SHP77 treated with DMSO at 0.1 percent for 48 hours (cell line): ENCODE measurements around the gene ARHGAP12.
A peak's percentile ranks its signal among the peaks of the same experiment; 100 is the strongest.

Experiments
- DNase-seq: peaks from one replicate; lab custom pipeline; 2025; lab: John Stamatoyannopoulos, UW

Gene ARHGAP12

GRCh38 chr10:31949266-31949665 is 20.6 kb upstream of the ARHGAP12 start:
- no peak for DNase-seq

GRCh38 chr10:31948021-31948420 is 19.4 kb upstream of the ARHGAP12 start:
- no peak for DNase-seq

GRCh38 chr10:31947144-31947926 is 18.7 kb upstream of the ARHGAP12 start:
- DNase-seq, result no peak

- no peak for DNase-seq
Measured at GRCh38 chr10:31945392-31945791, 16.8 kb upstream of the ARHGAP12 start.

GRCh38 chr10:31944071-31944433 is 15.4 kb upstream of the ARHGAP12 start:
- DNase-seq, result no peak

- no peak for DNase-seq
Measured at GRCh38 chr10:31942892-31943291, 14.3 kb upstream of the ARHGAP12 start.

GRCh38 chr10:31942435-31942834 is 13.8 kb upstream of the ARHGAP12 start:
- DNase-seq, result no peak

GRCh38 chr10:31940839-31941653 is 12.4 kb upstream of the ARHGAP12 start:
- no peak for DNase-seq

- DNase-seq, result no peak
Measured at GRCh38 chr10:31939797-31940708, 11.4 kb upstream of the ARHGAP12 start.

GRCh38 chr10:31937371-31937770 is 8.7 kb upstream of the ARHGAP12 start:
- DNase-seq, result no peak

- no peak for DNase-seq
Measured at GRCh38 chr10:31936933-31937332, 8.3 kb upstream of the ARHGAP12 start.

- DNase-seq, result no peak
Measured at GRCh38 chr10:31936086-31936485, 7.5 kb upstream of the ARHGAP12 start.

- DNase-seq, result no peak
Measured at GRCh38 chr10:31935678-31936077, 7.0 kb upstream of the ARHGAP12 start.

GRCh38 chr10:31932838-31933237 is 4.2 kb upstream of the ARHGAP12 start:
- DNase-seq, result no peak

GRCh38 chr10:31930856-31931255 is 2.2 kb upstream of the ARHGAP12 start:
- DNase-seq, result no peak

GRCh38 chr10:31930023-31930751 is 1.6 kb upstream of the ARHGAP12 start:
- DNase-seq, result peak; percentile 2

- DNase-seq, result peak; percentile 26
Measured at GRCh38 chr10:31929261-31930022, 811 bp upstream of the ARHGAP12 start.

- peak; percentile 1 for DNase-seq
Measured at GRCh38 chr10:31927884-31928548, 615 bp downstream of the ARHGAP12 start.

- no peak for DNase-seq
Measured at GRCh38 chr10:31927565-31927883, 1.1 kb downstream of the ARHGAP12 start.

GRCh38 chr10:31926765-31927564 is 1.7 kb downstream of the ARHGAP12 start:
- no peak for DNase-seq
